Measurements from ENCODE around the gene MBD2.

Gene MBD2

GRCh38 chr18:54251606-54252390 lies 27.3 kb upstream of the MBD2 start:
- TF ChIP-seq POLR2A (IDR thresholded peaks at IDR 0.05; ENCODE audit: extremely low read depth, insufficient read length) (no peak), MYC (IDR thresholded peaks at IDR 0.05; ENCODE audit: low read depth, low read length) (no peak)
- TF ChIP-seq, protein P1, sequence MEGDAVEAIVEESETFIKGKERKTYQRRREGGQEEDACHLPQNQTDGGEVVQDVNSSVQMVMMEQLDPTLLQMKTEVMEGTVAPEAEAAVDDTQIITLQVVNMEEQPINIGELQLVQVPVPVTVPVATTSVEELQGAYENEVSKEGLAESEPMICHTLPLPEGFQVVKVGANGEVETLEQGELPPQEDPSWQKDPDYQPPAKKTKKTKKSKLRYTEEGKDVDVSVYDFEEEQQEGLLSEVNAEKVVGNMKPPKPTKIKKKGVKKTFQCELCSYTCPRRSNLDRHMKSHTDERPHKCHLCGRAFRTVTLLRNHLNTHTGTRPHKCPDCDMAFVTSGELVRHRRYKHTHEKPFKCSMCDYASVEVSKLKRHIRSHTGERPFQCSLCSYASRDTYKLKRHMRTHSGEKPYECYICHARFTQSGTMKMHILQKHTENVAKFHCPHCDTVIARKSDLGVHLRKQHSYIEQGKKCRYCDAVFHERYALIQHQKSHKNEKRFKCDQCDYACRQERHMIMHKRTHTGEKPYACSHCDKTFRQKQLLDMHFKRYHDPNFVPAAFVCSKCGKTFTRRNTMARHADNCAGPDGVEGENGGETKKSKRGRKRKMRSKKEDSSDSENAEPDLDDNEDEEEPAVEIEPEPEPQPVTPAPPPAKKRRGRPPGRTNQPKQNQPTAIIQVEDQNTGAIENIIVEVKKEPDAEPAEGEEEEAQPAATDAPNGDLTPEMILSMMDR (IDR thresholded peaks at IDR 0.05; ENCODE audit: low read depth, low read length) = no peak
- TF ChIP-seq, protein P2, sequence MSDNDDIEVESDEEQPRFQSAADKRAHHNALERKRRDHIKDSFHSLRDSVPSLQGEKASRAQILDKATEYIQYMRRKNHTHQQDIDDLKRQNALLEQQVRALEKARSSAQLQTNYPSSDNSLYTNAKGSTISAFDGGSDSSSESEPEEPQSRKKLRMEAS (IDR thresholded peaks at IDR 0.05; ENCODE audit: low read depth, low read length) = no peak
- no peak overlapping the region for H3K4me3 ChIP-seq (ENCODE audit: low read depth, low read length)
- DNase-seq (ENCODE audit: low read depth) = no peak

DNA sequence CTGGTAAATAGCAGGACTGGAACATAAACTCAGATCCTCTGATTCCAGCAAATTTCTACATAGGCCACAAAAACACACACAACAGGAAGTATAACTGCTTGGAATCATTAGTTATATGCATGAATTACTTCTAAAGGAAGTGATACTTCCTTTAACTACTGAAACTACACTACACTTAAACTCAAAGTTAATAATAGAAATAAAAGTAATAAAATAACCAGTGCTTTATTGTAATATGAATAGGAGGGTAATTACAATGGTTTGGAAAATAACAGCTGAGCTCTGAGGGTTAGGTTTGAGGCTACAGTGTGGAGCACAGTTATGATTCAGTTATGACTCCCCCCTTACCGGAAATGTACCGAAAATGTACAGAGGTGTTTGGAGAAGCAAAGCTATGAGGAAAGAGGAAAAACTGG lies 26.4 kb upstream of the MBD2 start:
- no peak overlapping the region for H3K4me3 ChIP-seq (ENCODE audit: low read depth, low read length)
- DNase-seq (ENCODE audit: low read depth) = no peak
- TF ChIP-seq, protein P1 (IDR thresholded peaks at IDR 0.05; ENCODE audit: low read depth, low read length) = no peak
- TF ChIP-seq, protein P2 (IDR thresholded peaks at IDR 0.05; ENCODE audit: low read depth, low read length) = no peak

GRCh38 chr18:54247511-54248175 lies 23.2 kb upstream of the MBD2 start:
- no peak for DNase-seq (ENCODE audit: low read depth)
- TF ChIP-seq, protein P1 (IDR thresholded peaks at IDR 0.05; ENCODE audit: low read depth, low read length) = no peak
- TF ChIP-seq MYC (IDR thresholded peaks at IDR 0.05; ENCODE audit: low read depth, low read length) (no peak), POLR2A (IDR thresholded peaks at IDR 0.05; ENCODE audit: extremely low read depth, insufficient read length) (no peak)
- TF ChIP-seq, protein P2 (IDR thresholded peaks at IDR 0.05; ENCODE audit: low read depth, low read length) = no peak
- H3K4me3 ChIP-seq (ENCODE audit: low read depth, low read length) = no peak overlapping the region

- no peak for DNase-seq (ENCODE audit: low read depth)
- no peak overlapping the region for H3K4me3 ChIP-seq (ENCODE audit: low read depth, low read length)
- TF ChIP-seq, protein P1 (IDR thresholded peaks at IDR 0.05; ENCODE audit: low read depth, low read length) = no peak
- TF ChIP-seq MYC (IDR thresholded peaks at IDR 0.05; ENCODE audit: low read depth, low read length) (no peak), POLR2A (IDR thresholded peaks at IDR 0.05; ENCODE audit: extremely low read depth, insufficient read length) (no peak)
- TF ChIP-seq, protein P2 (IDR thresholded peaks at IDR 0.05; ENCODE audit: low read depth, low read length) = no peak
These were observed 17.9 kb upstream of the MBD2 start for GRCh38 chr18:54242327-54242726.

DNA sequence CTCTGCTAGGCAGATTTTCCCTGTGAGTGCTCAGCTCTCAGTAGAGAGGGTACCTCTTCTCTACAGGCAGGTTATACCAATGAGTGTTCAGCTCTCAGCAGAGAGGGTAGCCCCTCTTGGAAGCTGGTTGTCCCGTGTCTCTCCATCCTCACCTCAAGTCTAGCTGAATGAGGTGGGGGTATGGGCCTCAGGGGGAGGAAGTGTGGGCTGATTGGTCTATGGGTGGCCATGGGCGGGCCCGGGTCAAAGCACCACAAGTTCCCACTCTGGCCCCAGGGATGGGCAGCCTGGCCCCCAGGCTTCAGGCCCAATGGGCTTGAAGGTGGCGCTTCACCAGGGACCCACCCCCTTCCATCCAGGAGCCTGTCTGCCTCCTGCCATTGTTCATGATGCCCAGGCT lies 17.0 kb upstream of the MBD2 start:
- TF ChIP-seq, protein P2 (IDR thresholded peaks at IDR 0.05; ENCODE audit: low read depth, low read length) = no peak
- TF ChIP-seq, protein P1 (IDR thresholded peaks at IDR 0.05; ENCODE audit: low read depth, low read length) = no peak
- TF ChIP-seq POLR2A (IDR thresholded peaks at IDR 0.05; ENCODE audit: extremely low read depth, insufficient read length) = no peak
- TF ChIP-seq MYC (IDR thresholded peaks at IDR 0.05; ENCODE audit: low read depth, low read length) = no peak
- no peak for DNase-seq (ENCODE audit: low read depth)

More for the DNA sequence above, 17.0 kb upstream of the MBD2 start:
- no peak overlapping the region for H3K4me3 ChIP-seq (ENCODE audit: low read depth, low read length)

All from NB4 (cell line).